HG03280 (cell line): ENCODE results near the gene CSTPP1.
"Not testable (repeated sequence)": the region's sequence is repeated elsewhere in the genome, so short reads cannot be mapped to it uniquely, and the experiment has no call there.

Source experiments
- ATAC-seq: cut with Tn5 transposase; IDR thresholded peaks from one replicate; pipeline ENCODE4 v1.9.1; 2021; ENCODE audit warnings: mild to moderate bottlenecking, moderate library complexity; ENCODE audit not compliant: unreplicated experiment

CSTPP1 gene

GRCh38 chr11:46952553-46952952, 16.0 kb downstream of the CSTPP1 start:
- ATAC-seq = no peak

GRCh38 chr11:46953093-46953492, 16.5 kb downstream of the CSTPP1 start:
- ATAC-seq = no peak

DNA sequence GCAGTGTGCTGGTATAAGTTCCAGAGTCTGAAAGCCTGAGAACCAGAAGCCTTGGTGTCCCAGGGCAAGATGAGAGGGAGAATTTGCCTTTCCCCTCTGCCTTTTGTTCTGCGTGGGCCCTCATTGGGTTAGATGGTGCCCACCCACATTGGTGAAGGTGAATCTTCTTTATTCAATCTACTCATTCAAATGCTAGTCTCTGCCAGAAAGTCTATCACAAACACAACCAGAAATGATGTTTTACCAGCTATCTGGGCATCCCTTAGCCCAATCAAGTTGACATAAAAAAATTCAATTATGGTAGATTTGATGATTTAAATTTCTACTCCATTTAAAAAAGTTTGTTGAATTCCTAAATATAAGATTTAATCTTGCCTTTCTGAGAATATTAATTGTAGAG, 22.2 kb downstream of the CSTPP1 start:
- ATAC-seq = no peak

- no peak for ATAC-seq
These were observed 24.5 kb downstream of the CSTPP1 start for GRCh38 chr11:46961041-46961440.

DNA sequence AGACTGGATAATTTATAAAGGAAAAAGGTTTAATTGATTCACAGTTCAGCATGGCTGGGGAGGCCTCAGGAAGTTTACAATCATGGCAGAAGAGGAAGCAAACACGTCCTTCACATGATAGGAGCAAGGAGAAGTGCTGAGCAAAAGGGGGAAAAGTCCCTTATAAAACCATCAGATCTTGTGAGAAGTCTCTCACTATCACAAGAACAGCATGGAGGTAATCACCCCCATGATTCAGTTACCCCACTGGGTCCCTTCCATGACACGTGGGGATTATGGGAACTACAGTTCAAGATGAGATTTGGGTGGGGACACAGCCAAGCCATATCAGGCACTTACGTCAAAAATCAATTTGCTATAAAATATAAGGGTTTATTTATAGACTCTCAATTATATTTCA, 25.3 kb downstream of the CSTPP1 start:
- ATAC-seq = not testable (repeated sequence)

GRCh38 chr11:46963844-46964243, 27.3 kb downstream of the CSTPP1 start:
- ATAC-seq = no peak

GRCh38 chr11:46966773-46967172, 30.2 kb downstream of the CSTPP1 start:
- ATAC-seq = no peak

GRCh38 chr11:46967962-46968361, 31.4 kb downstream of the CSTPP1 start:
- ATAC-seq = no peak

GRCh38 chr11:46969379-46969778, 32.8 kb downstream of the CSTPP1 start:
- no peak for ATAC-seq

- no peak for ATAC-seq
These were observed 34.5 kb downstream of the CSTPP1 start for GRCh38 chr11:46970913-46971625.

GRCh38 chr11:46972343-46972742, 35.8 kb downstream of the CSTPP1 start:
- no peak for ATAC-seq

DNA sequence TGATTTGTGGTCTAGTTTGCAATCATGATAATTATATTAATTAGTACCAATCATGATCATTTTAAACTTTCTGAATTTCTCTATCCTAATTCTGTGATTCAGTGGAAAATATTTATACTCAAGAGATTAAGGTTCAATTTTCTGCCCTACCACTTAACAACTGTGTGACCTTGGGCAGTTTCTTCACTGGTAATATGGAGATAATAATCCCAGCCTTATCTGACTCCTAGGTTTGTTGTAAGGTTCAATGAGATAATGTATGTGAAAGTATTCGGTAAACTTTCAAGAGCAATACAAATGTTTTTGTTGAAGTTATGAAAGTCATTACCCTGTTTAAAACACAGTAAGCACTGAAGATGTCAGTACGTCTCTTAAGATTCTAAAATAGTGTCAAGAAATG, 36.3 kb downstream of the CSTPP1 start:
- ATAC-seq = no peak

DNA sequence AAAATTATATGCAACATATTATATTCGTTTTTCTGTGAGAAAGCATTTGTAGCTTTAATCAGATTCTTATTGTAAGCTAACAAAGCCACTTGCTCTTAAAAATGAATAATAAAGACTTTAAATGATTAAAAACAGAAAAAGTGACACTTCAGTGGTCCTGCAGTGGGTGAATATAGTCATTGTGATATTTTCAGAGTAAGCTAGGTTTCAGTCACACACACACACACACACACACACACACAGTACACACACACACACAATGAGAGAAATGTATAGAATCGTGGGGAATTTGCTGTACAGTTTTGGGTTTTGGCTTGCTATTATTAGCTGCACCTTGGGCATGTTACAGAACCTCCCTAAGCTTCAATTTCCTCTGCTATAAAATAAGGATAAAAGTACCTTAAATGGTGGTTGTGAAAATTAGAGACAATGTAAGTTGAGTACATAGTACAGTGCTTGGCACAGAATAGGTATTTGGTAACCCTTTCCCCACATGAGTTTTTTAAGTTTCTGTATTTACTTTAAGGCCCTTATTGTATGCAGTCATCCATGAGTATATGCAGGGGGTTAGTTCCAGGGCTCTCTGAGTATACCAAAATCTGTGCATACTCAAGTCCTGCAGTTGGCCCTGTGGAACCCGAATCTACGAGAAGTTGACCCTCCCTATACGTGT, 39.8 kb downstream of the CSTPP1 start:
- ATAC-seq = no peak

DNA sequence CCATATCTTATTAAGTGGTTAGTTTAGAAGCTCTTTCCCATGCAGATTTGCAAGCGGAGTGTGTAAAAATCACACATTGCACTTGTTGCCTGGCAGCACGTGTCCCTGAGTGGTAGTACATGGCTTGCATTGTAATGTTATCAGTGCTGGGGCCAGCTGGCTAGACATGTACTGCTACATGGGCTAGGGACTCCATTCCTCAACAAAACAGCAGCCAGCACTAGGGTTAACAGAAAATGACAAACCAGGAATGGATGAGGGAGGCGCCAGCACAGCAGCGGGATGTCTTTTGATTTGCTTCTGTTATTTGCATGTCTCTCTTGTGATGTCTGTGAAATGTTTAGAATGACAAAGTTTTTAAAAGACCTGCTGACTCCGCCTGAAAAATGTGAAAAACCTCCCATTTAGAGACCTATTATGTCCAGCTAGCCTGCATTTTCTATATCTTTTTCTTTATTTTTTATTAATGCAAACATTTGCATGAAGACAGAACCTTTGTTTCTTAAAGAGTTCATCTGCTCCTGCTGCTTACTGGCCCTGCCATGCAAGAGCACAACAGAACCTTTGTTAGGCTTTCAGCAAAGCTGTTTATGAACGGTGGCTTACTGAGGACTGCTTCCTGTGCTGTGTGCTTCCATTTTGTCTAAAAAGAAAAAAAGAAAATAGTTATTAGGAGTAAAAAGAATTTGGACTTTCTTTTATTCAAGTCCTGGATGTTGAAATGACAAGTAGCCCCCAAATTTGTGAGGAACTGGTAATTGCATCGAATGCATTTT, 40.7 kb downstream of the CSTPP1 start:
- ATAC-seq = no peak

DNA sequence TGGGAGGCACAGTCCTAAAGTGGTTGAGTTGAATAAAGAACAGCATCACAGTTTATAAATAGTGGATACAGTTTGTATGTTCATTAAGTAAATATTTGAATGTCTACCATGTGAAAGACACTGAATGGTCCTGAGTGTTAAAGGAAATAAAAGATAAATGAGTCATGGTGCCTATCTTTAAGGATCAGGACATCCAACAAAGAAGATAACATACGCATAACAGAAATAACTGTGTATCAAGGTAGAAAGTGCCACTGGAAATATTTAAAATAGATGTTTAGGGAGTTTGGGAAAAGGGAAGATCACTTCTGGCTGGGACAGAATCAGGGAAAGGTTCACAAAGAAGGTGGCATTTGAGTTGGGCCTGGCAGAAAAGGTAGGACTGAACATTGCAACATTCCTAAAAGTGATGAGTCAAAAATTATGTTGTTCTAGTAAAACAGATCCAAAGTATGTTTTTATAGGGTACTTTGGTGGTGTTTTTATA, 41.5 kb downstream of the CSTPP1 start:
- no peak for ATAC-seq

- ATAC-seq = no peak
These were observed 42.8 kb downstream of the CSTPP1 start for GRCh38 chr11:46979358-46979757.

DNA sequence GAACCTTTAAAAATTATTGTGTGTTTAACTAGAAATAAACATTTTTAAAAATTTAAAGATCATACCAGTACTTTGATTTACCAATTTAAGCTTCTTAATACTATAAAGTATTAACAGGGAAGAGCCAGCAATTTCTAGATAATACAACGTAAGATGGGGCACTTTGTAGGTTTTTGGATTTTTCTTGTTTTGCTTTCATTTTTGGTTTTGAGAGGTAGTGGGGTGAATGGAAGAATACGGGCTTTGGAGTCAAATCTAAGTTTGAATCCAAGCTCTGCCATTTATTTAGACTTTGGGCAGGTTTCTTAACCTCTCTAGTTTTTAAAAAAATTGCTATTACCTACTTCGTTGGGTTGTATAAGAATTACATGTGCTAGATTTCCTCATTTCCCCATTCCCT, 44.9 kb downstream of the CSTPP1 start:
- ATAC-seq = no peak

DNA sequence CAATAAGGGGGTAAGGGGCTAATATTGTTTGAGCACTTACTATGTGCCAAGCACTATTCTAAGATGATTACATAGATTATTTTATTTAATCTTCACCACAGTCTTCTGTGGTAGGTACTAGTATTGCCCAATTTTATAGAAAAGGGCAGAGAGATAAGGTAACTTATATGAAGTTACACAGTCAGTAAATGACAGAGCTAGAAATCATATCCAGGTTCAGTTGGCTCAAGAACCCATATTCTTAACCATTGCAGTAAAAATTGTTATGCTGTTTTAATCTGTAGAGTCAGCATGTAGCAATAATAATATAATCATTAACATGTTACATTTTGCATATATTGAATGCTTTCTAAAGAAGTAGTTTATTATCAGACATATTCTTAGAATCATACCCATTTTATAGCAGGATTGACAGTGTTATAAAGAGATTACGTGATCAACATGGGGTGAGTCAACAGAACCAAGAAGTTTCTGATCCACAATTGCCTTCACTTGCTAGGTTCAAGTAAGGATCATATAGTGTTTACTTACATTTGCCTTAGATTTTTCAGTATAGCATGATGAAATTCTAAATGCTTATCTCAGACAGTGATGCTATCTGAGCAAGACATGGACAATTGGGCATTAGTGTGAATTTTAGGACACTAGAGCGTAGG, 46.4 kb downstream of the CSTPP1 start:
- no peak for ATAC-seq

- no peak for ATAC-seq
These were observed 47.0 kb downstream of the CSTPP1 start for GRCh38 chr11:46983598-46983997.

DNA sequence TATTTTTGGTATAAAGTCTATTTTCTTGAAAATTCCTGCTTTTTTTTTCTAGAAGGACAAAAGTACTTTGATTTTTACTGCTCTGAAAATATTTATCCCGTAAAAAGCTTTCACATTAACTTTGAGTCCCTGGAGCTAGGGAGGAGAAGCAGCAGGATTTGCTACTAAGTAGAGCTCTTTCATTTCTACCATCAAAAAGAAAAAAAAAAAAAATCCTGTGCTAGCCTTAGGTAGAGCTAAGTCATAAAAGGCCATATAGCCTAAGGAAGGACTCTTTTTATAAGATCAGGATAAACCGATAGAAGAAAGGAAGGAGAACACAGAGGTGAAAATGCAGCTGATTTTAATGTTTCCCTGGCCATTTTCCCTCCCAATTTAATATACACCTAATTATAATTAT, 48.0 kb downstream of the CSTPP1 start:
- ATAC-seq = no peak

GRCh38 chr11:46984987-46985386, 48.4 kb downstream of the CSTPP1 start:
- no peak for ATAC-seq
